DND-41 (cell line): Measurements from ENCODE around the gene YARS1.

ENCODE experiments used
- ATAC-seq: fragments of 200-7000 bp; cut with Tn5 transposase; 3 replicates; pipeline ENCODE4 v1.9.1; 2021; ENCODE audit warnings: low read depth; ENCODE audit not compliant: insufficient read depth
- DNase-seq: peaks from one replicate; pipeline ENCODE4 v3.0.0-alpha.2; 2020
- H2AFZ ChIP-seq: 2 replicates; pipeline ENCODE4 v1.6.0; 2012; ENCODE audit warnings: low read depth, low read length
- H3K27ac ChIP-seq: 2 replicates; pipeline ENCODE4 v1.5.1; 2012; ENCODE audit warnings: low read length, inconsistent platforms
- H3K27me3 ChIP-seq: fragments of 200-600 bp; sonication (generic); 2 replicates; pipeline ENCODE4 v1.6.0; 2012; ENCODE audit warnings: low read length, mild to moderate bottlenecking, inconsistent platforms; ENCODE audit not compliant: insufficient read depth, poor library complexity
- H3K36me3 ChIP-seq: 2 replicates; pipeline ENCODE4 v1.5.1; 2012; ENCODE audit warnings: low read length, inconsistent platforms; ENCODE audit not compliant: insufficient read depth
- H3K4me1 ChIP-seq: 2 replicates; pipeline ENCODE4 v1.5.1; 2012; ENCODE audit warnings: mild to moderate bottlenecking, low read length; ENCODE audit not compliant: insufficient read depth
- H3K4me2 ChIP-seq: 2 replicates; pipeline ENCODE4 v1.6.0; 2012; ENCODE audit warnings: mild to moderate bottlenecking, moderate library complexity, low read length, inconsistent platforms; ENCODE audit not compliant: insufficient read depth
- H3K4me3 ChIP-seq, 2 experiments: fragments of 200-600 bp in 1 of 2; shearing (Covaris generic) in 1 of 2; 2 replicates each; pipeline ENCODE4 v1.5.1; 2012 to 2016; ENCODE audit warnings: inconsistent platforms in 2 of 2, low read length in 2 of 2, mild to moderate bottlenecking in 2 of 2, low read depth in 1 of 2, moderate library complexity in 1 of 2
- H3K79me2 ChIP-seq: 2 replicates; pipeline ENCODE4 v1.6.0; 2012; ENCODE audit warnings: low read length, inconsistent platforms; ENCODE audit not compliant: insufficient read depth
- H3K9ac ChIP-seq: 2 replicates; pipeline ENCODE4 v1.6.0; 2012; ENCODE audit warnings: low read depth, mild to moderate bottlenecking, inconsistent platforms, low read length, moderate library complexity
- H3K9me3 ChIP-seq: 2 replicates; pipeline ENCODE4 v1.5.1; 2012; ENCODE audit warnings: low read length, moderate library complexity, mild to moderate bottlenecking, inconsistent platforms; ENCODE audit not compliant: insufficient read depth, severe bottlenecking
- H4K20me1 ChIP-seq: 2 replicates; pipeline ENCODE4 v1.6.0; 2012; ENCODE audit warnings: low read length; ENCODE audit not compliant: insufficient read depth
- EZH2 ChIP-seq: IDR thresholded peaks from 3 replicates; pipeline ENCODE4 v1.6.1; 2012; ENCODE audit warnings: borderline replicate concordance, low read depth, mild to moderate bottlenecking, moderate library complexity, low read length, inconsistent platforms; ENCODE audit not compliant: severe bottlenecking
- TF ChIP-seq, protein P1 (sequence below): IDR thresholded peaks from 2 replicates; pipeline ENCODE4 v1.5.1; 2012; ENCODE audit warnings: borderline replicate concordance, low read length, moderate library complexity, mild to moderate bottlenecking; ENCODE audit not compliant: poor library complexity, severe bottlenecking; ENCODE audit errors: extremely low read depth

YARS1 gene

DNA sequence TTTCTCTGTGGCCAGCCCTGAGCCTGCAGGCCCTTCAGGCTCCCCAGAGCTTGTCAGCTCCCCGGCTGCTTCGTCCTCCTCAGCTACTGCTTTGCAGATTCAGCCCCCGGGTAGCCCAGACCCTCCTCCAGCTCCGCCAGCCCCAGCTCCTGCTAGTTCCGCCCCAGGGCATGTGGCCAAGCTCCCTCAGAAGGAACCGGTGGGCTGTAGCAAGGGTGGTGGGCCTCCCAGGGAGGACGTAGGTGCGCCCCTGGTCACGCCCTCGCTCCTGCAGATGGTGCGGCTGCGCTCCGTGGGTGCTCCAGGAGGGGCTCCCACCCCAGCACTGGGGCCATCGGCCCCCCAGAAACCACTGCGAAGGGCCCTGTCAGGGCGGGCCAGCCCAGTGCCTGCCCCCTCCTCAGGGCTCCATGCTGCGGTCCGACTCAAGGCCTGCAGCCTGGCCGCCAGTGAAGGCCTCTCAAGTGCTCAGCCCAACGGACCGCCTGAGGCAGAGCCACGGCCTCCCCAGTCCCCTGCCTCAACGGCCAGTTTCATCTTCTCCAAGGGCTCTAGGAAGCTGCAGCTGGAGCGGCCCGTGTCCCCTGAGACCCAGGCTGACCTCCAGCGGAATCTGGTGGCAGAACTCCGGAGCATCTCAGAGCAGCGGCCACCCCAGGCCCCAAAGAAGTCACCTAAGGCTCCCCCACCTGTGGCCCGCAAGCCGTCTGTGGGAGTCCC, 45.4 kb downstream of the YARS1 start:
- no peaks in the 10 kb centered on the region for H3K27me3 ChIP-seq
- DNase-seq (no peak), ATAC-seq (no peak)
- H3K36me3 ChIP-seq, result peaks cover 30% of the 10 kb centered on the region
- no peaks in the 10 kb centered on the region for H3K4me1 ChIP-seq
- H3K4me2 ChIP-seq, result no peak overlapping the region
- H2AFZ ChIP-seq, result no peak overlapping the region
- no peaks in the 10 kb centered on the region for H3K79me2 ChIP-seq
- H3K9me3 ChIP-seq, result no peaks in the 10 kb centered on the region
- H3K27ac ChIP-seq, result no peak overlapping the region
- H4K20me1 ChIP-seq, result peaks cover 26% of the 10 kb centered on the region
- no peak overlapping the region for H3K4me3 ChIP-seq
- H3K9ac ChIP-seq, result no peak overlapping the region
- TF ChIP-seq, protein P1, sequence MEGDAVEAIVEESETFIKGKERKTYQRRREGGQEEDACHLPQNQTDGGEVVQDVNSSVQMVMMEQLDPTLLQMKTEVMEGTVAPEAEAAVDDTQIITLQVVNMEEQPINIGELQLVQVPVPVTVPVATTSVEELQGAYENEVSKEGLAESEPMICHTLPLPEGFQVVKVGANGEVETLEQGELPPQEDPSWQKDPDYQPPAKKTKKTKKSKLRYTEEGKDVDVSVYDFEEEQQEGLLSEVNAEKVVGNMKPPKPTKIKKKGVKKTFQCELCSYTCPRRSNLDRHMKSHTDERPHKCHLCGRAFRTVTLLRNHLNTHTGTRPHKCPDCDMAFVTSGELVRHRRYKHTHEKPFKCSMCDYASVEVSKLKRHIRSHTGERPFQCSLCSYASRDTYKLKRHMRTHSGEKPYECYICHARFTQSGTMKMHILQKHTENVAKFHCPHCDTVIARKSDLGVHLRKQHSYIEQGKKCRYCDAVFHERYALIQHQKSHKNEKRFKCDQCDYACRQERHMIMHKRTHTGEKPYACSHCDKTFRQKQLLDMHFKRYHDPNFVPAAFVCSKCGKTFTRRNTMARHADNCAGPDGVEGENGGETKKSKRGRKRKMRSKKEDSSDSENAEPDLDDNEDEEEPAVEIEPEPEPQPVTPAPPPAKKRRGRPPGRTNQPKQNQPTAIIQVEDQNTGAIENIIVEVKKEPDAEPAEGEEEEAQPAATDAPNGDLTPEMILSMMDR, result no peak
- no peak for TF ChIP-seq EZH2

DNA sequence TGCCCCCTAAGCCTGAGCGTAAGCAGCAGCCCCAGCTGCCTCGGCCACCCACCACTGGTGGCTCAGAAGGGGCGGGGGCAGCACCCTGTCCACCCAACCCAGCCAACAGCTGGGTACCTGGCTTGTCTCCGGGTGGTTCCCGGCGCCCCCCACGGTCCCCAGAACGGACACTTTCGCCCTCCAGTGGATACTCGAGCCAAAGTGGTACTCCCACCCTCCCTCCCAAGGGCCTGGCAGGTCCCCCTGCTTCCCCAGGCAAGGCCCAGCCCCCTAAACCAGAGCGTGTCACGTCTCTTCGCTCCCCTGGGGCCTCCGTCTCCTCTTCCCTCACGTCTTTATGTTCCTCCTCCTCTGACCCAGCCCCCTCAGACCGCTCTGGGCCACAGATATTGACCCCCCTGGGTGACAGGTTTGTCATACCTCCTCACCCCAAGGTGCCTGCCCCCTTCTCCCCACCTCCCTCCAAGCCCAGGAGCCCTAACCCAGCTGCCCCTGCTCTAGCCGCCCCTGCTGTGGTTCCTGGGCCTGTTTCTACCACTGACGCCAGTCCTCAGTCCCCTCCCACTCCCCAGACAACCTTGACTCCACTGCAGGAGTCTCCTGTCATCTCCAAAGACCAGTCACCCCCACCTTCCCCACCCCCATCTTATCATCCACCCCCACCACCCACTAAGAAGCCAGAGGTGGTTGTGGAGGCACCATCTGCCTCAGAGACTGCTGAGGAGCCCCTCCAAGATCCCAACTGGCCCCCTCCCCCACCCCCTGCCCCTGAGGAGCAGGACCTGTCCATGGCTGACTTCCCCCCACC, 46.2 kb downstream of the YARS1 start:
- DNase-seq, result no peak
- Histone ChIP-seq H3K4me2 (no peak overlapping the region), H4K20me1 (peaks cover 26% of the 10 kb centered on the region), H3K9ac (no peak overlapping the region), H3K4me3 (no peak overlapping the region), H3K27ac (no peak overlapping the region), H3K79me2 (no peaks in the 10 kb centered on the region), H3K27me3 (no peaks in the 10 kb centered on the region), H3K9me3 (no peaks in the 10 kb centered on the region), H3K36me3 (peaks cover 23% of the 10 kb centered on the region), H3K4me1 (no peaks in the 10 kb centered on the region), H2AFZ (no peak overlapping the region)
- ATAC-seq, result no peak
- TF ChIP-seq, protein P1, result no peak
- no peak for TF ChIP-seq EZH2

DNA sequence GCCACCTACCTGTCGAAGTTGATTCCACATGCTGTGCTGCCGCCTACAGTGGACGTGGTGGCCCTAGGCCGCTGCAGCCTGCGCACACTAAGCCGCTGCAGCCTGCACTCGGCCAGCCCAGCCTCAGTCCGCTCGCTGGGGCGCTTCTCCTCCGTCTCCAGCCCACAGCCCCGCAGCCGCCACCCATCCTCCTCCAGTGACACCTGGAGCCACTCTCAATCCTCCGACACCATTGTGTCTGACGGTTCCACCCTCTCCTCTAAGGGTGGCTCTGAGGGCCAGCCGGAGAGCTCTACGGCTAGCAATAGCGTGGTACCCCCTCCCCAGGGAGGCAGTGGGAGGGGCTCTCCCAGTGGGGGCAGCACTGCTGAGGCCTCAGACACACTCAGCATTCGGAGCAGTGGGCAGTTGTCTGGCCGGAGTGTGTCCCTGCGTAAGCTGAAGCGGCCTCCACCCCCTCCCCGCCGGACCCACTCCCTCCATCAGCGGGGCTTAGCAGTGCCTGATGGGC, 46.9 kb downstream of the YARS1 start:
- Histone ChIP-seq H3K4me1 (no peaks in the 10 kb centered on the region), H3K36me3 (peaks cover 16% of the 10 kb centered on the region), H3K4me2 (no peak overlapping the region), H3K27me3 (no peaks in the 10 kb centered on the region), H4K20me1 (peaks cover 22% of the 10 kb centered on the region), H3K27ac (no peak overlapping the region), H3K4me3 (no peak overlapping the region), H3K79me2 (no peaks in the 10 kb centered on the region), H3K9ac (no peak overlapping the region), H3K9me3 (no peaks in the 10 kb centered on the region), H2AFZ (no peak overlapping the region)
- DNase-seq, result no peak
- TF ChIP-seq, protein P1, result no peak
- no peak for TF ChIP-seq EZH2
- ATAC-seq, result no peak
